Trophoblast cell (in vitro differentiated cells and primary cell): Measurements from ENCODE around the gene SERINC5.
"Not testable (repeated sequence)": the region's sequence is repeated elsewhere in the genome, so short reads cannot be mapped to it uniquely, and the experiment has no call there.

Experiments used
- DNase-seq, 2 donors: peaks; one replicate each; pipeline ENCODE4 v3.0.0-alpha.2; 2016
- H2AFZ ChIP-seq: 2 replicates; pipeline ENCODE4 v1.6.1; 2013; ENCODE audit warnings: low read length, moderate library complexity, mild to moderate bottlenecking; ENCODE audit not compliant: insufficient read depth, poor library complexity
- H2AK5ac ChIP-seq: 2 replicates; pipeline ENCODE4 v1.6.1; 2013; ENCODE audit warnings: mild to moderate bottlenecking, low read length
- H2BK120ac ChIP-seq: 2 replicates; pipeline ENCODE4 v1.6.1; 2013; ENCODE audit warnings: low read length, mild to moderate bottlenecking, moderate library complexity; ENCODE audit not compliant: insufficient read depth, poor library complexity
- H2BK12ac ChIP-seq: 2 replicates; pipeline ENCODE4 v1.6.1; 2013; ENCODE audit warnings: mild to moderate bottlenecking, low read length, moderate library complexity
- H2BK5ac ChIP-seq: 2 replicates; pipeline ENCODE4 v1.6.1; 2013; ENCODE audit warnings: low read length, low read depth, moderate library complexity, mild to moderate bottlenecking; ENCODE audit not compliant: poor library complexity
- H3K14ac ChIP-seq: 2 replicates; pipeline ENCODE4 v1.6.1; 2013; ENCODE audit warnings: mild to moderate bottlenecking, low read length
- H3K18ac ChIP-seq: 2 replicates; pipeline ENCODE4 v1.6.1; 2013; ENCODE audit warnings: mild to moderate bottlenecking, low read length
- H3K23ac ChIP-seq: 2 replicates; pipeline ENCODE4 v1.6.1; 2013; ENCODE audit warnings: low read length
- H3K27ac ChIP-seq: 2 replicates; pipeline ENCODE4 v1.5.1; 2013; ENCODE audit warnings: low read depth, mild to moderate bottlenecking, inconsistent platforms, low read length, moderate library complexity
- H3K27me3 ChIP-seq: 2 replicates; pipeline ENCODE4 v1.6.1; 2013; ENCODE audit warnings: inconsistent platforms, mild to moderate bottlenecking, low read length, moderate library complexity; ENCODE audit not compliant: insufficient read depth
- H3K36me3 ChIP-seq, 2 experiments: 1 replicate in 1 of 2; 2 replicates in 1 of 2; pipeline ENCODE4 v1.6.1; 2013; ENCODE audit warnings: low read length in 2 of 2, mild to moderate bottlenecking in 2 of 2, moderate library complexity in 1 of 2; ENCODE audit not compliant: insufficient read depth in 2 of 2, control insufficient read depth in 1 of 2
- H3K4ac ChIP-seq: 2 replicates; pipeline ENCODE4 v1.6.1; 2013; ENCODE audit warnings: low read depth, mild to moderate bottlenecking, low read length, moderate library complexity
- H3K4me1 ChIP-seq, 2 experiments: 1 replicate in 1 of 2; 2 replicates in 1 of 2; pipeline ENCODE4 v1.6.1; 2013; ENCODE audit warnings: low read length in 2 of 2, mild to moderate bottlenecking in 2 of 2, moderate library complexity in 1 of 2; ENCODE audit not compliant: insufficient read depth in 2 of 2, control insufficient read depth in 1 of 2
- H3K4me2 ChIP-seq: 2 replicates; pipeline ENCODE4 v1.6.1; 2013; ENCODE audit warnings: inconsistent platforms, mild to moderate bottlenecking, low read length, moderate library complexity
- H3K4me3 ChIP-seq: 2 replicates; pipeline ENCODE4 v1.5.1; 2013; ENCODE audit warnings: mild to moderate bottlenecking, low read depth, low read length, inconsistent platforms
- H3K79me1 ChIP-seq: one replicate; pipeline ENCODE4 v1.6.1; 2013; ENCODE audit warnings: low read length
- H3K79me2 ChIP-seq: 2 replicates; pipeline ENCODE4 v1.6.1; 2013; ENCODE audit warnings: low read length, mild to moderate bottlenecking; ENCODE audit not compliant: control insufficient read depth, insufficient read depth, poor library complexity
- H3K9ac ChIP-seq: 2 replicates; pipeline ENCODE4 v1.6.1; 2013; ENCODE audit warnings: mild to moderate bottlenecking, low read length
- H3K9me3 ChIP-seq: 2 replicates; pipeline ENCODE4 v1.6.1; 2013; ENCODE audit warnings: low read depth, mild to moderate bottlenecking, control low read depth, inconsistent platforms, low read length; ENCODE audit not compliant: insufficient read depth
- H4K12ac ChIP-seq: 2 replicates; pipeline ENCODE4 v1.6.1; 2013; ENCODE audit warnings: low read depth, mild to moderate bottlenecking, low read length, moderate library complexity
- H4K8ac ChIP-seq: 2 replicates; pipeline ENCODE4 v1.6.1; 2013; ENCODE audit warnings: low read depth, mild to moderate bottlenecking, low read length, moderate library complexity
- H4K91ac ChIP-seq: one replicate; pipeline ENCODE4 v1.6.1; 2013; ENCODE audit warnings: low read depth, mild to moderate bottlenecking, low read length, moderate library complexity
- WGBS: extraction: QIAGEN DNeasy Blood & Tissue Kit; methylation state at CpG from one replicate; pipeline ENCODE4 v1.1.7; 2013; ENCODE audit warnings: missing lambda C conversion rate; ENCODE audit not compliant: insufficient read length, insufficient coverage; ENCODE audit errors: extremely low coverage; 5-methylcytosine and 5-hydroxymethylcytosine counted together

Gene SERINC5

DNA sequence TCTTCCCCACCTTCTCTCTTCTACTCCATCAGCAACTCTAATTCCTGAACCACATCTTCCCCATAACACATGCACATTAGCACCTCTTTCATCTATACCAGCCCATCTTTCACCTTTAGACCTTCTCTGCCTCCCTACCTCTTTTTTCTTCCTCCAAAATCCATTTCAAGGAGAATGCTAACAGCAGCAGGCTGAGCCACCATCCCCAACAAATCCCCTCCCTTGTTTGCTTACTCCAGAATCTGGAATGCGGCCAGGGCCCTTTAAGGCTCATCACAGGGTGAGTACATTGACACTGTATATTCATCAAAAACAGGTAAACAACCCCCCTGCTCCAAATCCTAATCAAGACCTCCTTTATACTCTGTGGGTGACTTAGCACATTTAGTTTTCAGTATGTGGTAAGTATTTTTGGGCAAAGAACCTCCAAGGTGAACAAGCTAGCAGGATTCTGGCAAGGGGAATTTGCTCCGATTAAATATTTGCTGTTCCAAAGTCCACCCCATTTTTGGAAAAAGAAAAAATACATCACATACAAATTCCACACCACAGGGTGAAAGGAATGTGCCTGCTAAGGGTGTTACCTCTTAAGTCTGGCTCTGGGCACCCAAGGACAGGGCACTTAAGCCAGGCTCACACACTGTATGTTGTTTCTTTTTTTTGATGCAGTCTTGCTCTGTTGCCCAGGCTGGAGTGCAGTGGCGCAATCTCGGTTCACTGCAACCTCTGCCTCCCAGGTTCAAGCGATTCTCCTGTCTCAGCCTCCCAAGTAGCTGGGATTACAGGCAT, 71.4 kb downstream of the SERINC5 start:
- H2BK12ac ChIP-seq: peak overlapping the region; percentile 2
- H3K23ac ChIP-seq: no peak overlapping the region
- no peaks in the 10 kb centered on the region for H3K36me3 ChIP-seq
- H3K4me1 ChIP-seq: peaks cover 34 to 40% of the 10 kb centered on the region in 2 experiments
- H3K4ac ChIP-seq: no peak overlapping the region
- H2BK5ac ChIP-seq: peak overlapping the region; percentile 1
- WGBS: no CpG with 5 or more reads among the region's 5 CpGs
- peak overlapping the region; percentile 18 for H3K4me2 ChIP-seq
- no peak overlapping the region for H3K9ac ChIP-seq
- H3K79me1 ChIP-seq: peaks cover 37% of the 10 kb centered on the region
- H2AK5ac ChIP-seq: no peak overlapping the region
- H3K27me3 ChIP-seq: no peaks in the 10 kb centered on the region
- H2AFZ ChIP-seq: no peak overlapping the region
- H4K12ac ChIP-seq: no peak overlapping the region
- no peaks in the 10 kb centered on the region for H3K9me3 ChIP-seq
- H3K79me2 ChIP-seq: peaks cover 5% of the 10 kb centered on the region
- H3K27ac ChIP-seq: peak overlapping the region; percentile 79
- H2BK120ac ChIP-seq: peak overlapping the region; percentile 15
- H4K91ac ChIP-seq: peak overlapping the region; percentile 71
- peak in 1 of 2 donors; percentile 32 for DNase-seq
- no peak overlapping the region for H3K4me3 ChIP-seq
- H4K8ac ChIP-seq: no peak overlapping the region
- H3K14ac ChIP-seq: peak overlapping the region; percentile 27
- H3K18ac ChIP-seq: no peak overlapping the region

DNA sequence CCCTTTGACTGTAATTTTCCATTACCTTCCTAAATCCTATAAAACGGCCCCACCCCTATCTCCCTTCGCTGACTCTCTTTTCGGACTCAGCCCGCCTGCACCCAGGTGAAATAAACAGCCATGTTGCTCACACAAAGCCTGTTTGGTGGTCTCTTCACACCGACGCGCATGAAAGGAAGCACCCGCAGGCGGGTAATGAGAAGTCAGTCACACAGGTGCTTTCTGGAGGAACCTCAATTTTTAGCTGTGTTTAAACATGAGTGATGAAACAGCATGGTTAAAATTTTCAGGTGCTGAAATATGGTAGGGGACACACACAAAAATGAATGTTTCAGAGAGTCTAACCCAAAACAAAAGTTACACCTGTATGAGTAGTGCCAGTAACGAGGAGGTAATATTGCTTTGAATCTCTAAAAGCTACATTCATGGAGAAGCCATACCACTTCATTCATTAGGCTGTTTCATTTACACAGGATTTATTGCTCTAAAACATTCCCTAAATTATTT, 72.1 kb downstream of the SERINC5 start:
- not testable (repeated sequence) for H2BK5ac ChIP-seq, H3K36me3 ChIP-seq, H3K9me3 ChIP-seq, H3K9ac ChIP-seq, DNase-seq, H3K4me2 ChIP-seq, H3K27me3 ChIP-seq, H3K18ac ChIP-seq, H4K12ac ChIP-seq, H3K23ac ChIP-seq, H2BK12ac ChIP-seq, H3K4me3 ChIP-seq, H2BK120ac ChIP-seq, H4K8ac ChIP-seq, H2AFZ ChIP-seq, H3K14ac ChIP-seq, H3K4ac ChIP-seq, H2AK5ac ChIP-seq, H3K79me2 ChIP-seq
- no CpG with 5 or more reads among the region's 10 CpGs for WGBS
- Histone ChIP-seq H3K79me1 (peaks cover 38% of the 10 kb centered on the region), H3K4me1 (peaks cover 30 to 40% of the 10 kb centered on the region in 2 experiments), H3K27ac (peak overlapping the region; percentile 79), H4K91ac (peak overlapping the region; percentile 49)

DNA sequence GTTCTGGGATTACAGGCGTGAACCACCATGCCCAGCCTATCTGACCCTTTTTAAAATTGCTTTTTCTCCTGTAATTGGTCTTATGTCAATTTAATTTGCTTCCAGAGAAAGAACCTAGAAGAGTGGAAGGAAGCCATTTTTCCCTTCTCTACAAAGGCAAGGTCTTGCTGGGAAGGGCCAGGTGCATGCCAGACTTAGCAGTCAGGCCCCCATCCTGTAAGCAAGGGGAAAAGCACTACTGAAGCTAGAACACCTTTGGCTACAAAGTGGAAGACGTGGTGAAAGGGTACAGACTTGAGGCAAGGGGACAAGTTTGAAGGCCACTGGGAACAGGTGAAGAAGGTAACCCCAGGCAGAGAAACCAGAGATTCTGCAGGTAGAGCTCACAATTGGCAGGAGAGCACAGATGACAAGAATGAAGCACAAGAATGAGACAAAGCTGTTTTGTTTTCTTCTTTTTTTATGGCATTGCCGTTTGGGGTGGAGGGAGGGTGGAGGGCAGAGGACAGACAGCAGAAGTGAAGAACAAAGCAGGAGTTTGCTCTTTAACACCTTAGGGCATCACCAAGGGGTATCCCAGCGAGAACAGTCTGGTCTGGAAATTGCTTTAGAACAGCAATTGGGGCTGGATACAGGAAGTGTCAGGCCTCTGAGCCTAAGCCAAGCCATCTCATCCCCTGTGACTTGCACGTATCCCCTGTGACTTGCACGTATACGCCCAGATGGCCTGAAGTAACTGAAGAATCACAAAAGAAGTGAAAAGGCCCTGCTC, 72.9 kb downstream of the SERINC5 start:
- peaks cover 35% of the 10 kb centered on the region for H3K79me1 ChIP-seq
- H4K8ac ChIP-seq: no peak overlapping the region
- no peak overlapping the region for H3K4me2 ChIP-seq
- peak overlapping the region; percentile 21 for H3K14ac ChIP-seq
- H3K18ac ChIP-seq: peak overlapping the region; percentile 63
- H4K91ac ChIP-seq: peak overlapping the region; percentile 84
- peaks cover 4% of the 10 kb centered on the region for H3K79me2 ChIP-seq
- no peak overlapping the region for H3K23ac ChIP-seq
- no peak overlapping the region for H3K9ac ChIP-seq
- peak overlapping the region; percentile 9 for H3K4ac ChIP-seq
- H2AK5ac ChIP-seq: peak overlapping the region; percentile 51
- peak overlapping the region; percentile 87 for H2BK120ac ChIP-seq
- peak overlapping the region; percentile 88 for H2BK12ac ChIP-seq
- peak overlapping the region; percentile 84 for H3K27ac ChIP-seq
- no peaks in the 10 kb centered on the region for H3K9me3 ChIP-seq
- H2BK5ac ChIP-seq: peak overlapping the region; percentile 28
- no peaks in the 10 kb centered on the region for H3K27me3 ChIP-seq
- H3K36me3 ChIP-seq: no peaks in the 10 kb centered on the region
- H3K4me1 ChIP-seq: peaks cover 27 to 37% of the 10 kb centered on the region in 2 experiments
- no peak overlapping the region for H3K4me3 ChIP-seq
- no peak overlapping the region for H4K12ac ChIP-seq
- no peak overlapping the region for H2AFZ ChIP-seq
- DNase-seq: peak; percentile 21 to 38
- no CpG with 5 or more reads among the region's 7 CpGs for WGBS

DNA sequence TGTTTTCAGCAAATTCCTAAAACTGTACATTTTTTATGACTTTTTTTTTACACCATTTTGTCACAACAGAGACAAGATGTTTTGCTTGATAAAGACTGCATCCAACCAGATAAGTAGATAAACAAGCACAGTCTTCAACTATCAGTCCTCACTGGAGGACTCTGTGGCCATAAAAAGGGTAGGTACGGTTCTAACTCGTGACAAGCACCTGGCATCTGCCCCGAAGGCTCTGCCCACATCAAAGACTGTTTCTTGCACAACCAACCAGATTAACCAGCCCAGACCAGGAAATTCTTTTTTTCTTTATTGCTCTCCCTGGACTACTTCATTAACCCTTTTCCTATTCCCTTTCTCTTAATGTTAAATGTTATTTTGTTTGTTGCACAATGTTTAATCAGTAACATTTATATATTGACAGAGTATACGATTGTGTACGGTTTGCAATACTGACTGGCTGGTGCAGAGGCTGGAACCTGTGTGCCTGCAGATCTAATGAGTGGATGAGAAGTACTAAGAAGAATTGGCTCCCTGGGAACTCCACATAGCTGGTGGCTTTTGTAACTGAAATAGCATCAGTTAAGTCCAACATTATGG, 74.1 kb downstream of the SERINC5 start:
- WGBS: no CpG with 5 or more reads among the region's 5 CpGs
- peak overlapping the region; percentile 61 for H2BK12ac ChIP-seq
- H3K9me3 ChIP-seq: no peaks in the 10 kb centered on the region
- H3K4me2 ChIP-seq: no peak overlapping the region
- no peak overlapping the region for H4K12ac ChIP-seq
- peak overlapping the region; percentile 87 for H2BK120ac ChIP-seq
- no peak overlapping the region for H2AFZ ChIP-seq
- H2BK5ac ChIP-seq: peak overlapping the region; percentile 90
- no peak overlapping the region for H3K14ac ChIP-seq
- no peaks in the 10 kb centered on the region for H3K27me3 ChIP-seq
- H3K9ac ChIP-seq: no peak overlapping the region
- peak overlapping the region; percentile 66 for H3K18ac ChIP-seq
- H3K36me3 ChIP-seq: peaks cover 2 to 7% of the 10 kb centered on the region in 2 experiments
- H3K27ac ChIP-seq: peak overlapping the region; percentile 84
- H4K91ac ChIP-seq: peak overlapping the region; percentile 81
- peak overlapping the region; percentile 62 for H4K8ac ChIP-seq
- DNase-seq: peak; percentile 93 to 99
- peaks cover 23 to 34% of the 10 kb centered on the region in 2 experiments for H3K4me1 ChIP-seq
- H3K79me2 ChIP-seq: no peaks in the 10 kb centered on the region
- H3K4ac ChIP-seq: peak overlapping the region; percentile 53
- no peak overlapping the region for H3K23ac ChIP-seq
- no peak overlapping the region for H2AK5ac ChIP-seq
- peaks cover 36% of the 10 kb centered on the region for H3K79me1 ChIP-seq
- H3K4me3 ChIP-seq: no peak overlapping the region
